T-cell (primary cell): Measurements from ENCODE around the gene MPHOSPH10. TPM values are rescaled to one million over a fixed set of nuclear protein-coding genes. Genes with fewer than 3 reads are reported as not detected.
A peak's percentile ranks its signal among the peaks of the same experiment; 100 is the strongest.
"Not testable (repeated sequence)": the region's sequence is repeated elsewhere in the genome, so short reads cannot be mapped to it uniquely, and the experiment has no call there.

Source experiments
- ATAC-seq, 4 experiments: fragments of 200-7000 bp in 3 of 4; fragments of 150-1000 bp in 1 of 4; cut with Tn5 transposase; replicated peaks in 1 of 4; 1 replicate in 3 of 4; 2 replicates in 1 of 4; pipeline ENCODE4 v1.10.0; 2021; ENCODE audit warnings: moderate library complexity in 3 of 4, mild to moderate bottlenecking in 2 of 4, moderate number of reproducible peaks in 1 of 4
- CTCF ChIA-PET, 2 donors: fragments of 300-600 bp; sonication (Branson Sonifier 250); formaldehyde crosslinking; loops; one replicate each; lab custom pipeline; 2022; ENCODE audit warnings: antibody characterized with exemption in 2 of 2; lab: Charles Lee
- POLR2A ChIA-PET, 2 donors: fragments of 300-600 bp; sonication (Branson Sonifier 250); formaldehyde crosslinking; loops; one replicate each; lab custom pipeline; 2022; ENCODE audit warnings: antibody characterized with exemption in 2 of 2; lab: Charles Lee
- DNase-seq, 35 experiments: peaks; one replicate each; pipeline versions ENCODE4 v3.0.0 to v3.0.0-alpha.2; 2013 to 2023
- H3K27ac ChIP-seq: one replicate; pipeline ENCODE4 v1.5.1; 2013; ENCODE audit warnings: low read length
- H3K27me3 ChIP-seq, 2 experiments: replicated peaks in 1 of 2; 1 replicate in 1 of 2; 2 replicates in 1 of 2; pipeline versions ENCODE4 v1.6.1 to v1.7.0; 2013; ENCODE audit warnings: low read length in 1 of 2, mixed read lengths in 1 of 2; ENCODE audit not compliant: control insufficient read depth in 2 of 2, insufficient read depth in 2 of 2; ENCODE audit errors: extremely low read depth in 1 of 2
- H3K36me3 ChIP-seq, 2 donors: 1 replicate in 1 of 2; 2 replicates in 1 of 2; pipeline versions ENCODE4 v1.6.1 to v1.7.0; 2013; ENCODE audit warnings: low read length in 1 of 2; ENCODE audit not compliant: control insufficient read depth in 2 of 2, insufficient read depth in 1 of 2; ENCODE audit errors: extremely low read depth in 1 of 2
- H3K4me1 ChIP-seq, 2 experiments: 1 replicate in 1 of 2; 2 replicates in 1 of 2; pipeline versions ENCODE4 v1.6.1 to v1.7.0; 2013; ENCODE audit warnings: low read length in 2 of 2, mixed read lengths in 1 of 2; ENCODE audit not compliant: insufficient read depth in 2 of 2, control insufficient read depth in 1 of 2; ENCODE audit errors: extremely low read depth in 1 of 2
- H3K4me3 ChIP-seq, 2 donors: 1 replicate in 1 of 2; 2 replicates in 1 of 2; pipeline versions ENCODE4 v1.5.1 to v1.7.0; 2013; ENCODE audit warnings: mild to moderate bottlenecking in 2 of 2, low read length in 1 of 2, moderate library complexity in 1 of 2; ENCODE audit not compliant: control insufficient read depth in 1 of 2; ENCODE audit errors: extremely low read depth in 1 of 2
- H3K9me3 ChIP-seq: 2 replicates; pipeline ENCODE4 v1.7.0; 2013
- H3K27ac Mint-ChIP-seq, 2 donors: one replicate each; pipeline ENCODE4 v1.8.0; 2020 to 2021; ENCODE audit warnings: mild to moderate bottlenecking in 2 of 2, mixed read lengths in 2 of 2
- H3K27me3 Mint-ChIP-seq, 2 donors: one replicate each; pipeline ENCODE4 v1.8.0; 2021 to 2022; ENCODE audit warnings: mixed read lengths in 2 of 2
- H3K36me3 Mint-ChIP-seq: one replicate; pipeline ENCODE4 v1.8.0; 2021; ENCODE audit warnings: mixed read lengths
- H3K4me1 Mint-ChIP-seq, 3 donors: one replicate each; pipeline ENCODE4 v1.8.0; 2020 to 2022; ENCODE audit warnings: mixed read lengths in 3 of 3, mild to moderate bottlenecking in 1 of 3
- H3K4me3 Mint-ChIP-seq, 3 donors: one replicate each; pipeline ENCODE4 v1.8.0; 2020 to 2022; ENCODE audit warnings: mild to moderate bottlenecking in 3 of 3, mixed read lengths in 3 of 3, moderate library complexity in 3 of 3
- H3K9me3 Mint-ChIP-seq, 3 donors: one replicate each; pipeline ENCODE4 v1.8.0; 2020 to 2022; ENCODE audit warnings: mixed read lengths in 3 of 3
- WGBS: methylation state at CpG from one replicate; pipeline ENCODE4 v1.1.5; 2013; ENCODE audit warnings: missing lambda C conversion rate; ENCODE audit not compliant: insufficient coverage; 5-methylcytosine and 5-hydroxymethylcytosine counted together
- total RNA-seq, 35 experiments: library from RNA in 6 of 35; stranded (reverse) in 6 of 35; fragments of 120-200 nt in 1 of 35; gene quantifications; one replicate each; pipeline versions ENCODE4 v1.2.1 to v1.2.4 and lab custom pipeline; 2013 to 2026

The MPHOSPH10 gene
- total RNA-seq, 5 donors from 2014 or later (not counting 1 experiment from before 2014, with no cell fraction given) = 34.8 to 49.6 (median 39.9) TPM

GRCh38 chr2:71181316-71181715, 50.9 kb downstream of the MPHOSPH10 start:
- no peaks in the 10 kb centered on the region for H3K9me3 ChIP-seq
- CTCF ChIA-PET = no interaction called here
- no peak overlapping the region for H3K4me3 ChIP-seq
- POLR2A ChIA-PET = no interaction called here
- no peaks in the 10 kb centered on the region for H3K4me1 ChIP-seq
- Mint-ChIP-seq H3K4me1 (no peaks in the 10 kb centered on the region), H3K36me3 (no peaks in the 10 kb centered on the region), H3K4me3 (no peak overlapping the region), H3K27me3 (peaks cover 4 to 8% of the 10 kb centered on the region in 2 donors), H3K9me3 (no peaks in the 10 kb centered on the region), H3K27ac (no peak overlapping the region)
- ATAC-seq (no peak), DNase-seq (no peak)
- no peaks in the 10 kb centered on the region for H3K36me3 ChIP-seq
- no CpG with 5 or more reads among the region's 2 CpGs for WGBS
- H3K27me3 ChIP-seq = no peaks in the 10 kb centered on the region
- H3K27ac ChIP-seq = no peak overlapping the region

- H3K27ac ChIP-seq, H3K27ac Mint-ChIP-seq, H3K4me3 Mint-ChIP-seq, DNase-seq, H3K27me3 Mint-ChIP-seq, H3K36me3 ChIP-seq, H3K9me3 Mint-ChIP-seq, POLR2A ChIA-PET, H3K4me3 ChIP-seq, H3K4me1 ChIP-seq, H3K4me1 Mint-ChIP-seq, H3K27me3 ChIP-seq, CTCF ChIA-PET, H3K9me3 ChIP-seq: not testable (repeated sequence)
- peak in 3 of 4 experiments; percentile 50 to 69 (median 63) for ATAC-seq
- H3K36me3 Mint-ChIP-seq = peaks cover 11% of the 10 kb centered on the region
- no CpG with 5 or more reads among the region's 5 CpGs for WGBS
Measured at GRCh38 chr2:71183306-71184115, 53.1 kb downstream of the MPHOSPH10 start.

DNA sequence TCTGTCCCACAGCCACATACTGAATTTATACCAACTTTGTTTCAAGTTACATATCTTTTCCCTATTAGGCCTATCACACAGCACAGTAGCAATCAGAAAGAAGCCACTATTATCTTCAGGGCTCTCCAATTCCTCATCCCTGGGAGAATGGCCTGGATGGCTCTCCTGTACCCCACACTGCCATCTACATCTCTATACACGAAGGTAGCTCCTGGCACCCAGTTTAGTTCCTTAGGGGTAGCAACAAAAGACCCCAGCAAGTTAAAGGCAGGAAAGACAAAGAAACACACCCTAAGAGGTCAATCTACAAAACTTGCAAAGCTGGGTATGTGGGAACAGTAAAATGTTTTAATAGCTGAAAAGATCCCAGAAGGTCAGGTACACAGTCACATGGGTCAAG, 56.5 kb downstream of the MPHOSPH10 start:
- ATAC-seq = no peak
- no peak overlapping the region for H3K27ac Mint-ChIP-seq
- no CpG with 5 or more reads among the region's 1 CpG for WGBS

DNA sequence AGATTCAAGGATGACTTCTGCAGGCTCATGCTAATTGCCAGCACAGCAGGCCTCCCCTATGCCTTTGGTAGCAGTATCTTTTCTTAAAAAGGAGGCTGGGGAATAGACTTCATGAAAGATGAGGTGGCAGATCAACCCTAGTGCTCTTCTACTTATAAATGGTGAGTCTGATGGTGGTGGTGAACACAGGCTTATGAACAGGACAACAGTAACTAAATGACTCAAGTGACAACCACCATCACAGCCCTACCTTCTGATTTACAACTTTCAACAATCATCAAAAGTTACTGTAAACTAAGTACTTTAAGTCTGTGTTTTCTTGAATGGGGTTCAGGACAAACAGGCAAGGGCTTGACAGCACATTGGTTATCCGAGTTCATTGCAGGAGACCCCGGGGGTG, 57.2 kb downstream of the MPHOSPH10 start:
- ChIA-PET POLR2A (no interaction called here), CTCF (no interaction called here)
- Mint-ChIP-seq H3K4me3 (no peak overlapping the region), H3K4me1 (no peaks in the 10 kb centered on the region), H3K36me3 (peaks cover 17% of the 10 kb centered on the region), H3K27me3 (no peaks in the 10 kb centered on the region), H3K9me3 (no peaks in the 10 kb centered on the region), H3K27ac (no peak overlapping the region)
- 71% methylated on average over 2 of the region's 2 CpGs for WGBS
- no peaks in the 10 kb centered on the region for H3K9me3 ChIP-seq
- ATAC-seq (no peak), DNase-seq (no peak)
- no peaks in the 10 kb centered on the region for H3K4me1 ChIP-seq
- no peak overlapping the region for H3K27ac ChIP-seq
- H3K36me3 ChIP-seq = no peaks in the 10 kb centered on the region
- no peak overlapping the region for H3K4me3 ChIP-seq
- H3K27me3 ChIP-seq = no peaks in the 10 kb centered on the region

More for the DNA sequence above, 56.5 kb downstream of the MPHOSPH10 start:
- ChIA-PET CTCF (no interaction called here), POLR2A (no interaction called here)
- no peak overlapping the region for H3K27ac ChIP-seq
- H3K27me3 ChIP-seq = no peaks in the 10 kb centered on the region
- peaks cover 17% of the 10 kb centered on the region for H3K36me3 Mint-ChIP-seq
- no peak for DNase-seq
- no peak overlapping the region for H3K4me3 Mint-ChIP-seq
- no peak overlapping the region for H3K4me3 ChIP-seq
- no peaks in the 10 kb centered on the region for H3K4me1 ChIP-seq
- no peaks in the 10 kb centered on the region for H3K36me3 ChIP-seq
- H3K9me3 Mint-ChIP-seq = no peaks in the 10 kb centered on the region
- H3K9me3 ChIP-seq = no peaks in the 10 kb centered on the region
- H3K27me3 Mint-ChIP-seq = no peaks in the 10 kb centered on the region
- no peaks in the 10 kb centered on the region for H3K4me1 Mint-ChIP-seq

- Histone ChIP-seq H3K4me1 (no peaks in the 10 kb centered on the region), H3K4me3 (no peak overlapping the region), H3K9me3 (no peaks in the 10 kb centered on the region), H3K27me3 (no peaks in the 10 kb centered on the region), H3K36me3 (no peaks in the 10 kb centered on the region), H3K27ac (no peak overlapping the region)
- peak in 1 of 35 experiments; percentile 4 for DNase-seq
- H3K36me3 Mint-ChIP-seq = peaks cover 24% of the 10 kb centered on the region
- H3K9me3 Mint-ChIP-seq = peaks cover under 1 to 6% (median under 1%) of the 10 kb centered on the region in 3 donors
- ATAC-seq = no peak
- no peaks in the 10 kb centered on the region for H3K4me1 Mint-ChIP-seq
- WGBS = 100% methylated on average over 2 of the region's 3 CpGs
- ChIA-PET POLR2A (interaction anchor here in 1 of 2 donors (0.6 kb wide), 1 partner anchor 37 kb away, joined by 3 read pairs; no protein-coding TSS in a partner anchor), CTCF (interaction anchor here in 1 of 2 donors (0.7 kb wide), 1 partner anchor 175 kb away, joined by 3 read pairs; no protein-coding TSS in a partner anchor)
- H3K27ac Mint-ChIP-seq = no peak overlapping the region
- no peaks in the 10 kb centered on the region for H3K27me3 Mint-ChIP-seq
- no peak overlapping the region for H3K4me3 Mint-ChIP-seq
Measured at GRCh38 chr2:71190656-71191569, 60.5 kb downstream of the MPHOSPH10 start.

- Mint-ChIP-seq H3K9me3 (peaks cover 6 to 10% (median 7%) of the 10 kb centered on the region in 3 donors), H3K4me3 (no peak overlapping the region), H3K27me3 (no peaks in the 10 kb centered on the region), H3K4me1 (no peaks in the 10 kb centered on the region), H3K27ac (no peak overlapping the region), H3K36me3 (peaks cover 30% of the 10 kb centered on the region)
- WGBS = 82% methylated on average over 3 of the region's 3 CpGs
- CTCF ChIA-PET = no interaction called here
- H3K27ac ChIP-seq = no peak overlapping the region
- ATAC-seq (no peak), DNase-seq (no peak)
- POLR2A ChIA-PET = no interaction called here
- no peak overlapping the region for H3K4me3 ChIP-seq
- H3K27me3 ChIP-seq = no peaks in the 10 kb centered on the region
- no peaks in the 10 kb centered on the region for H3K9me3 ChIP-seq
- no peaks in the 10 kb centered on the region for H3K4me1 ChIP-seq
- no peaks in the 10 kb centered on the region for H3K36me3 ChIP-seq
Measured at GRCh38 chr2:71191570-71191943, 61.1 kb downstream of the MPHOSPH10 start.
